ENCODE data around the gene HIVEP1.
"Not testable (repeated sequence)": the region's sequence is repeated elsewhere in the genome, so short reads cannot be mapped to it uniquely, and the experiment has no call there.

HIVEP1 gene

DNA sequence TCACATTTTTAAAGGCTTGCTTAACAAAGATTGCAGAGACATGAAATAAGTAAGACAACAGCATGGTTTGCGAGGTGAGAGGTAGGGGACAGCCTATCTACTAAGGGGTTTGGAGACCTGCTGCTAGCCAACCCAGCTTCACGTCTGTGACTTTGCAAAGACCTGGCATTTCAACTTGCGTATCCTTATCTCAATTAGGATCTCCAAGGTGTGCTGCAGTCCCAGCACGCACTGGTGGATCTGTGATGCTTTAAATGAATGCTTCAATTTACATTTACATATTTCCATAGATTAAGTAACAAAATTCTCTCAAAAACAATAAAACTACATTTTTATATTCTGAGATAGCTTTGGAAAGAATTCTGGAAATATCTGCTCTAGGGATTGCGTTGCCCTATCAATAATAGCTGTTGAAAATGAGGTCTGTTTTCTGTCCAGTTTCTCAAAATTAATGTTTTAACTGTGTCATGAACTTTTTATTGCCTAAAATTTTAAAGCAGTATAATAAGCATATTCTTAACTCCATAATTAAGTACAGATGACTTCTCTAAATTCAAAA is 153.7 kb downstream of the HIVEP1 start:
- no peak for FAIRE-seq
- no peak for DNase-seq (ENCODE audit: insufficient read length)
- TF ChIP-seq TAF1 (IDR thresholded peaks at IDR 0.05; ENCODE audit: borderline replicate concordance, low read depth, low read length) = no peak
- TF ChIP-seq POLR2AphosphoS5 (IDR thresholded peaks at IDR 0.05; ENCODE audit: low read depth, low read length) = no peak
- no peak for TF ChIP-seq POLR2A (IDR thresholded peaks at IDR 0.05; ENCODE audit: low read depth, low read length)

DNA sequence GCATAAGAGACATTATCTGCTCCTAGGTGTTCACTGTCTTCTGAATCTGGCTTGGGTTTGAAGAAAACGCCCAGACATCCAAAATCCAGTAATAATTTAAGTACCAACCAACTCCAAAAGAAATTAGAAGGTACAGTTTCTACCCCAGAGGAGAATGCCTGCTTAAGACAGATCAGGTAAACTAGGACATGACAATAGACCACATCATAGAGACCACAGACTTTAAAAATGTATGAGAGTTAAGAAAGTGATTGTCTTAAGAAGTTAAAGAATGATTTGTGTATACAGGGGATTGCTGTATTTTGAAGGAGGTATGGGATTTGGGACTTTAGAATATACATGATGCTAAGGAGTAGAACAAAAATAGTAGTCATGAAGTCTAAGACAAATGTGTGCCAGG is 157.3 kb downstream of the HIVEP1 start:
- no peak for DNase-seq (ENCODE audit: insufficient read length)
- FAIRE-seq = no peak
- TF ChIP-seq POLR2A (IDR thresholded peaks at IDR 0.05; ENCODE audit: low read depth, low read length) = no peak
- TF ChIP-seq TAF1 (IDR thresholded peaks at IDR 0.05; ENCODE audit: borderline replicate concordance, low read depth, low read length) = no peak
- no peak for TF ChIP-seq POLR2AphosphoS5 (IDR thresholded peaks at IDR 0.05; ENCODE audit: low read depth, low read length)

DNA sequence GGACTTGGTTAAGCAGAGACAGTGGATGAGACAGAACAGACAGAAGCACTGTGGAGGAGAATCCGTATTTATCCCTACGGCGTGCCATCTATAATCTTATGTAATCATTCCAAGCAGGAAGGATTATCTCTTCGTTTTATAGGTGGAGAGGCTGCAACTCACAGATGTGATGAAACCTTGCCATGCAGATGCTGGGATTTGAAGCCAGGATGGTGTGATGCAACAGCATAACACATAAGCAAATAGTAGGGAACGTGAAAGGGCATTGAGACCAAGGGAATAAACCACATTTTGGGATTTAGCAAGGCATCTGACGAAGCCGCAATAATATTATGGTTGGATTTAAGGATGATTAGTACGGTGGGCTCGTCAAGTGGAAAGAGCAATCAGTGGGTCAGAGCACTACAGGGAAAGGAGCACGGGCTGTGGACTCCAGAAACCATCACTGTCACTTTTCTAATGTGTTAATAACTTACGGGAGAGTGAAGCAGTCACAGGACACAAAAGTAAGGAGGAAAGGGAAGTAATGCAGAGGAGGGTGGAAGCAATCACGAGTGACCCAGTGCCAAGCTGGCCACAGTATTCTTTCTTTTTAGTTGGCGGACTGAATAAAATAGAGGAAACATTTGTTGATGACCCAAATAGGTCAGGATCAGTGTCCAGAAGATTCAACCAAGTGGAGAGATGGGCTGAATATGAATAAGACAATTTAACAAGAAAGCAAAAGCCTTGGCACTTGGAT is 158.4 kb downstream of the HIVEP1 start:
- TF ChIP-seq TAF1 (IDR thresholded peaks at IDR 0.05; ENCODE audit: borderline replicate concordance, low read depth, low read length) = no peak
- no peak for TF ChIP-seq POLR2AphosphoS5 (IDR thresholded peaks at IDR 0.05; ENCODE audit: low read depth, low read length)
- no peak for TF ChIP-seq POLR2A (IDR thresholded peaks at IDR 0.05; ENCODE audit: low read depth, low read length)
- no peak for FAIRE-seq
- no peak for DNase-seq (ENCODE audit: insufficient read length)

DNA sequence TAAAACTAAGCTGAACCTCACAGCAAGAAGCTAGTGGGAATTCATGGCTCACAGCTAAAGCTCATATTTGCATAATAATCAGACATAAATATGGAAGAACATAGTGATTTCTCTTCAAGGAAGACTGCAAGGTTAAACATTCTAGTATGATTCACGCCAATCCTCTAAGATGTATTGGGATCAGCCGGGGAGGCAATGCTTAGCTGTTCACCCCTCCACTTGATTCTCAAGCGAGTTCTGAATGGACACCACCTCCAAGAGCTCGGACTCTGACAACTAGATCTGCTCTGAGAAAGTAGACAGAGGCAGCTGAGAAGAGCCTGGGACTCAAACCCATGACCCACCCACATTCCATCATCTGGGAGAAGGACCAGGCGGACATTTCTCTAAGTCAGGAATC is 159.6 kb downstream of the HIVEP1 start:
- FAIRE-seq = no peak
- DNase-seq (ENCODE audit: insufficient read length) = no peak
- TF ChIP-seq TAF1 (IDR thresholded peaks at IDR 0.05; ENCODE audit: borderline replicate concordance, low read depth, low read length) = no peak
- no peak for TF ChIP-seq POLR2AphosphoS5 (IDR thresholded peaks at IDR 0.05; ENCODE audit: low read depth, low read length)
- no peak for TF ChIP-seq POLR2A (IDR thresholded peaks at IDR 0.05; ENCODE audit: low read depth, low read length)

DNA sequence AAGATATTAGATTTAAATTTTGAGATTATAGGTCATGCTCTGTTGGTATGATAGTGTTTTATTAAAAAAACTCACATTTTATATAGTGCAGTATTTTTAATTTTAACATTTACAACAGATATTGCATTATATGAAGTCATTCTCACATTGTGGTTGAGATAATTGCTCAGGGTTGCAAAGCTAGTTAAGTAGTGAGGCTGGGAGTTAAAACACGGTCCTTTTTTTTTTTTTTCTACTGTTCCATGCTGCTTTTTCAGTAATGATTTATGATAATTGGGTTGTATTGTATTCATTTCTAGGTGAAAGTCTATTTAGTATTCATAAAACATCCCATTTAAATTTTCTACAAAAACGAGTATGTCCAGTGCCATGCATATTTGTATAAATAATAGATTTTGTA is 160.5 kb downstream of the HIVEP1 start:
- TF ChIP-seq POLR2A (IDR thresholded peaks at IDR 0.05; ENCODE audit: low read depth, low read length) = no peak
- no peak for TF ChIP-seq TAF1 (IDR thresholded peaks at IDR 0.05; ENCODE audit: borderline replicate concordance, low read depth, low read length)
- no peak for TF ChIP-seq POLR2AphosphoS5 (IDR thresholded peaks at IDR 0.05; ENCODE audit: low read depth, low read length)
- FAIRE-seq = no peak
- DNase-seq (ENCODE audit: insufficient read length) = no peak

DNA sequence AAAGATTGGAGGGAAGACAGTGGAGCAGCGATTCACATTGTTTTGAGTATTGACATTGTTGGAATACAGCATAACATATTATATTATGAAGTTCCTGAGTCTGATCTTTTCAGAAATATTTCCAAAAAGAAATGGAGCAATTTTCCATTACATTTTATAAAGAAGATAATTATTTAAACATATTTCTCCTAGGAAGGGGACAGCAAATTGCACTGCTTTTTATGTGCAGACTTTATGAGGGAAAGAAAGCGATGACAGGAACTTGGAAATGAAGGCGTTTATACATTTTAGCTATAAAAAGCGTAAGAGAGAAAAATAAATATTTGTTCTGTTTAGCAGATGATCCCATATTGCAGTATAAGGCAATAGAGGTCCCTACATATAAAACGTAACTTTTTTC is 161.1 kb downstream of the HIVEP1 start:
- no peak for TF ChIP-seq POLR2AphosphoS5 (IDR thresholded peaks at IDR 0.05; ENCODE audit: low read depth, low read length)

DNA sequence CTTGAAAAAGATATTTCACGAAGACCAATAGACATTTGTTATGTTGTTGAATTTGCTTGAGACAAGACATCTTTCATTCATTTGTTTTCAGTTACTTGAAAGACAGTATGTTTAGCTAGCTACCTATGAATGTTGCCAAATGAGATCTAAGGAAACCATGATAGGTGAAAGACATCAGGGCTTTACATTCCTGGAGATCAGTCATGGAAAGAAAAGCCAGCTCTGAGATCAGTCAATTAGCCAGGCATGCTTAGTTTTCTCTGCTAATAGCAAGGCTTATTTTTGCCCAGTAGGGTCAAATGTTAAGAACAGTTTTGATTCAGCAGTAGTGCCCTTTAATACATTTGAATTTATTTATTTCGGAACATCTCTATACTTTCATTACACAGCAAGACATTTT is 161.5 kb downstream of the HIVEP1 start:
- no peak for FAIRE-seq
- DNase-seq (ENCODE audit: insufficient read length) = no peak
- TF ChIP-seq TAF1 (IDR thresholded peaks at IDR 0.05; ENCODE audit: borderline replicate concordance, low read depth, low read length) (no peak), POLR2A (IDR thresholded peaks at IDR 0.05; ENCODE audit: low read depth, low read length) (no peak), POLR2AphosphoS5 (IDR thresholded peaks at IDR 0.05; ENCODE audit: low read depth, low read length) (no peak)

More for the DNA sequence above, 161.1 kb downstream of the HIVEP1 start:
- FAIRE-seq (no peak), DNase-seq (ENCODE audit: insufficient read length) (no peak)

DNA sequence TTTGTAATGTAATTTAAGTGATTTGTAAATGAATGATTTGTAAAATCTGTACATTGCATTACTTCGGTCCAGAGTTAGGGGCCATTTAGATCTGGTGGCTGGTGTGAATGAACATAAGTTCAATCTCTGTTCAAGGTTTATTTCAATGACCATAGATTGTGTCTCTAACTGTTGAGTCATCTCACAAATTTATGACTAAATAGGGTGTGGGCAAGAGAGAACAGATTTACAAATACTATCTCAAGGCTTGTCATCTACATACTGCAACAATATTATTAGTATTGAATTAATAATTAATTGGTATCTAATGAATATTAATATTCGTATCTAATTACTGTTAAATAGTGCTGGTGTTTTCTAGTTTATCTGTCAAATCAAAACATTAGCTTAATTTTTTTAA is 162.8 kb downstream of the HIVEP1 start:
- TF ChIP-seq POLR2A (IDR thresholded peaks at IDR 0.05; ENCODE audit: low read depth, low read length) (no peak), TAF1 (IDR thresholded peaks at IDR 0.05; ENCODE audit: borderline replicate concordance, low read depth, low read length) (no peak), POLR2AphosphoS5 (IDR thresholded peaks at IDR 0.05; ENCODE audit: low read depth, low read length) (no peak)
- no peak for FAIRE-seq
- no peak for DNase-seq (ENCODE audit: insufficient read length)

DNA sequence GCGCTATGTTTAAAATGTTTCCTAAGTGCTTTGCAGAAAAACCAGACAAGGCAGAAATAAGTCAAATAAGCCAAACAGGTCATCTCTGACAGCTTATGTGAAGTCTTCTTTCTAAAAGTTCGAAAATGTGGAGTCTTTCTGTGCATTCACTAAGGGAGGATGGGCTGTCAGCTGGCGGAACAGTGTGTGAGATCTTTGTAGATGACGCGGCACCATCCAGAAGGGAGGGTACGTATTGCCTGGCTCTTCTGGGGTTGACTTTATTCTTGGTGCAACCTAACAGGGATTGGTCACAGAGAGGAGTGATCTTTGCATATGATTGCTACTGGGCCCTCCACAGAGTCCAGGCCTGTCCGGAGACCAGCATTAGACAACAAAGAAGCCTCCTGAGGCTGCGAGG is 163.5 kb downstream of the HIVEP1 start:
- DNase-seq (ENCODE audit: insufficient read length) (no peak), FAIRE-seq (no peak)
- TF ChIP-seq POLR2A (IDR thresholded peaks at IDR 0.05; ENCODE audit: low read depth, low read length) (no peak), POLR2AphosphoS5 (IDR thresholded peaks at IDR 0.05; ENCODE audit: low read depth, low read length) (no peak), TAF1 (IDR thresholded peaks at IDR 0.05; ENCODE audit: borderline replicate concordance, low read depth, low read length) (no peak)

DNA sequence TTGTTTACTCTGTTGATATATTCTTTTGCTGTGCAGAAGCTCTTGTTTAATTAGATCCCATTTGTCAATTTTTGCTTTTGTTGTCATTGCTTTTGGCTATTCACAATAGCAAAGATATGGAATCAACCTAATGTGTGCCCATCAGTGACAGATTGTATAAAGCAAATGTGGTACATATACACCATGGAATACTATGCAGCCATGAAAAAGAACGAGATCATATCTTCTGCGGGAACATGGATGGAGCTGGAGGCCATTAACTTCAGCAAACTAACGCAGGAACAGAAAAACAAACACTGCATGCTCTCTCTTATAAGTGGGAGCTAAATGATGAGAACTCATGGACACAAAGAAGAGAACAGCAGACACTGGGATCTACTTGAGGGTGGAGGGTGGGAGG is 164.7 kb downstream of the HIVEP1 start:
- not testable (repeated sequence) for DNase-seq (ENCODE audit: insufficient read length); FAIRE-seq

DNA sequence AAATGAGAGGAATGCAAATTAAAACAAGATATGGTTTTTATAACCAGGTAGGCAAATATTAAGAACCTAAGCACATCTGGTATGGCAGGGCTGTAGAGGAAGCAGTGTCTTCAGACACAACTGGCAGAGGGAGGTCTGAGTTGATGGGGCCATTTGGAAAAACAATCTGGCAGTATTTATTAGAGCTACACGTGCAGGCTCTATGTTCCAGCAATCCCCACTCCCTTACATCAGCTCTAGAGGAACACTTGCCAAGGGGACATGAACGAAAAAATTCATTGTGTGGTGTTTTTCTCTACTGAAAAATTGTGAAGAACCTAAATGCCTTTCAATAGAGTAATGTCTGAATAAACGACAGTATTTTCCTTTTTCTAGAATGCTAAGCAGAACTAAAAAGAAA is 166.4 kb downstream of the HIVEP1 start:
- no peak for TF ChIP-seq POLR2A (IDR thresholded peaks at IDR 0.05; ENCODE audit: low read depth, low read length)
- no peak for TF ChIP-seq POLR2AphosphoS5 (IDR thresholded peaks at IDR 0.05; ENCODE audit: low read depth, low read length)
- TF ChIP-seq TAF1 (IDR thresholded peaks at IDR 0.05; ENCODE audit: borderline replicate concordance, low read depth, low read length) = no peak
- FAIRE-seq (no peak), DNase-seq (ENCODE audit: insufficient read length) (no peak)

DNA sequence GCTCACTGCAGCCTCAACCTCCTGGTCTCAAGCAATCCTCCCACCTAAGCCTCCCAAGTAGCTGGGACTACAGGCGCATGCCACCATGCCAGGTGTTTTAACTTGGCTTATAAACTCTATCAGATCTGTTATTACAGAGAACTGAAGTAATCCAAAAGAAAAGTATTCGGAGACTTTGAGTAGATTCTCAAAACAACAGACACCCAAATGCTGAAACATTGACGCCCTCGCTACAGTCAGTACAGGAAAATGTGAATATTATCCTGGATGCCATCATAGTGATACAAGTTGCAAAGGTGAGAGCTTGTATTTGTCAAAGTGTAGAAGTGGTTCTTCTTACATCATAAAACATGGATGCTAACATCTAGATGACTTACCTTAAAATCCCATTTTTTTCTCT is 169.4 kb downstream of the HIVEP1 start:
- TF ChIP-seq POLR2AphosphoS5 (IDR thresholded peaks at IDR 0.05; ENCODE audit: low read depth, low read length) (no peak), POLR2A (IDR thresholded peaks at IDR 0.05; ENCODE audit: low read depth, low read length) (no peak), TAF1 (IDR thresholded peaks at IDR 0.05; ENCODE audit: borderline replicate concordance, low read depth, low read length) (no peak)
- FAIRE-seq = no peak
- DNase-seq (ENCODE audit: insufficient read length) = no peak

All from GM12892 (cell line).